ENCODE measurements around the gene CCT3. TPM values are rescaled to one million over a fixed set of nuclear protein-coding genes. Genes with fewer than 3 reads are reported as not detected.
A peak's percentile ranks its signal among the peaks of the same experiment; 100 is the strongest.

Gene CCT3
- total and polyA plus RNA-seq, 4 donors = 74.5 to 144 (median 119) TPM

- TF ChIP-seq HNF4A (conservative IDR thresholded peaks at IDR 0.05) = peak; percentile 99
- peak; percentile 96 for TF ChIP-seq ZBTB33 (IDR thresholded peaks at IDR 0.05)
- peak; percentile 97 for TF ChIP-seq HNF4G (IDR thresholded peaks at IDR 0.05)
- TF ChIP-seq MAX (IDR thresholded peaks at IDR 0.05) = peak; percentile 75
- no peak for TF ChIP-seq FOXA2 (IDR thresholded peaks at IDR 0.05)
- peak; percentile 41 for TF ChIP-seq FOXA1 (IDR thresholded peaks at IDR 0.05)
- peak in 1 of 2 donors; percentile 26 for TF ChIP-seq RAD21 (IDR thresholded peaks at IDR 0.05)
- peak; percentile 30 for TF ChIP-seq ATF3 (IDR thresholded peaks at IDR 0.05)
- TF ChIP-seq NR2F2 (IDR thresholded peaks at IDR 0.05) = peak; percentile 51
- peak; percentile 67 for TF ChIP-seq REST (IDR thresholded peaks at IDR 0.05)
- peak in 1 of 2 donors; percentile 47 for TF ChIP-seq GABPA (IDR thresholded peaks at IDR 0.05 in 1 of 2, conservative IDR thresholded peaks at IDR 0.05 in 1 of 2)
- peak; percentile 85 to 88 for TF ChIP-seq RXRA (IDR thresholded peaks at IDR 0.05)
- peak in 1 of 2 donors; percentile 65 for TF ChIP-seq EGR1 (IDR thresholded peaks at IDR 0.05; ENCODE audit: low read depth in 2 of 2)
- peak; percentile 98 for TF ChIP-seq SP1 (IDR thresholded peaks at IDR 0.05)
- TF ChIP-seq JUND (IDR thresholded peaks at IDR 0.05) = peak; percentile 81 to 91
- TF ChIP-seq CTCF (IDR thresholded peaks at IDR 0.05; ENCODE audit: low read depth, low read length, missing input control) = no peak
- peak; percentile 89 for TF ChIP-seq YY1 (IDR thresholded peaks at IDR 0.05)
- peak; percentile 84 for TF ChIP-seq TAF1 (conservative IDR thresholded peaks at IDR 0.05)
- Histone ChIP-seq H3K4me1 (ENCODE audit: control insufficient read depth in 4 of 4, insufficient read depth in 4 of 4, low read length in 3 of 4) (peaks cover 18 to 54% (median 49%) of the 10 kb centered on the region in 4 donors), H3K27me3 (ENCODE audit: control insufficient read depth in 4 of 4, insufficient read depth in 4 of 4, low read length in 3 of 4) (no peaks in the 10 kb centered on the region), H3K4me3 (ENCODE audit: low read depth in 1 of 3, low read length in 3 of 3) (peak overlapping the region; percentile 52 to 71 (median 67)), H3K36me3 (ENCODE audit: control insufficient read depth in 4 of 4, insufficient read depth in 3 of 4, low read depth in 1 of 4, low read length in 3 of 4) (peaks cover 0 to 7% (median 2%) of the 10 kb centered on the region in 4 donors), H3K9me3 (ENCODE audit: control insufficient read depth in 4 of 4, low read length in 3 of 4) (no peaks in the 10 kb centered on the region), H3K9ac (ENCODE audit: low read depth in 1 of 2, low read length in 2 of 2) (peak overlapping the region; percentile 72 to 74), H3K27ac (ENCODE audit: low read depth in 1 of 2, low read length in 2 of 2) (peak overlapping the region; percentile 73 to 74)
- WGBS = 11% methylated on average over 37 of the region's 37 CpGs
- peak; percentile 93 for DNase-seq (ENCODE audit: low spot score)
These were observed 46.6 kb downstream of the CCT3 start for GRCh38 chr1:156291226-156292061.

All from liver (tissue), 9 donors.